NCI-H82 treated with DMSO at 0.1 percent for 48 hours (cell line): ENCODE results near the gene LRRC61.
A peak's percentile ranks its signal among the peaks of the same experiment; 100 is the strongest.

ENCODE experiments used
- DNase-seq: peaks from one replicate; lab custom pipeline; 2025; ENCODE audit not compliant: unreplicated experiment; lab: John Stamatoyannopoulos, UW

The LRRC61 gene

GRCh38 chr7:150346922-150347321, 23.8 kb downstream of the LRRC61 start:
- no peak for DNase-seq

- no peak for DNase-seq
These were observed 28.5 kb downstream of the LRRC61 start for GRCh38 chr7:150351587-150352194.

GRCh38 chr7:150355666-150356059, 32.5 kb downstream of the LRRC61 start:
- no peak for DNase-seq

- peak; percentile 73 for DNase-seq
These were observed 33.2 kb downstream of the LRRC61 start for GRCh38 chr7:150356265-150356897.

GRCh38 chr7:150357270-150357669, 34.1 kb downstream of the LRRC61 start:
- DNase-seq, result peak; percentile 84

GRCh38 chr7:150357771-150358427, 34.7 kb downstream of the LRRC61 start:
- no peak for DNase-seq

- DNase-seq, result no peak
These were observed 35.3 kb downstream of the LRRC61 start for GRCh38 chr7:150358433-150358832.

GRCh38 chr7:150358988-150359621, 36.0 kb downstream of the LRRC61 start:
- no peak for DNase-seq

- DNase-seq, result no peak
These were observed 36.6 kb downstream of the LRRC61 start for GRCh38 chr7:150359622-150360362.

GRCh38 chr7:150360363-150361058, 37.4 kb downstream of the LRRC61 start:
- no peak for DNase-seq

- no peak for DNase-seq
These were observed 38.2 kb downstream of the LRRC61 start for GRCh38 chr7:150361402-150361801.

- no peak for DNase-seq
These were observed 38.9 kb downstream of the LRRC61 start for GRCh38 chr7:150361807-150362621.

GRCh38 chr7:150363370-150363769, 40.2 kb downstream of the LRRC61 start:
- no peak for DNase-seq

- DNase-seq, result no peak
These were observed 40.7 kb downstream of the LRRC61 start for GRCh38 chr7:150363872-150364271.

- DNase-seq, result no peak
These were observed 42.0 kb downstream of the LRRC61 start for GRCh38 chr7:150365194-150365593.

GRCh38 chr7:150365673-150366398, 42.7 kb downstream of the LRRC61 start:
- no peak for DNase-seq

- DNase-seq, result peak; percentile 31
These were observed 44.5 kb downstream of the LRRC61 start for GRCh38 chr7:150367677-150368095.

GRCh38 chr7:150368096-150368883, 45.1 kb downstream of the LRRC61 start, which contains the start of gene REPIN1:
TSS of gene REPIN1 (plus strand) at chr7:150368822. CDS start at chr7:150369712, 890 bp downstream.
- peak; percentile 46 for DNase-seq
